OCI-LY7 (cell line): ENCODE data around the gene IGF2BP2. TPM values are rescaled to one million over a fixed set of nuclear protein-coding genes. Genes with fewer than 3 reads are reported as not detected.
"Not testable (repeated sequence)": the region's sequence is repeated elsewhere in the genome, so short reads cannot be mapped to it uniquely, and the experiment has no call there.

Experiments
- BruUV-seq: library from RNA; stranded (reverse); fragments of 400-500 nt; replicated peaks from 2 replicates; lab custom pipeline; 2021; lab: Mats Ljungman, UMichigan
- CTCF ChIA-PET: fragments of 300-600 bp; sonication (Branson Sonifier 250); formaldehyde crosslinking; loops from one replicate; lab custom pipeline; 2022; ENCODE audit warnings: antibody characterized with exemption; ENCODE audit not compliant: unreplicated experiment; lab: Charles Lee
- POLR2A ChIA-PET: fragments of 300-600 bp; sonication (Branson Sonifier 250); formaldehyde crosslinking; loops from one replicate; lab custom pipeline; 2022; ENCODE audit warnings: antibody characterized with exemption; lab: Charles Lee
- DNase-seq: peaks from one replicate; pipeline ENCODE4 v3.0.0-alpha.2; 2015; ENCODE audit warnings: low spot score
- H2AFZ ChIP-seq: fragments of 200-600 bp; sonication (generic), shearing (Covaris generic); 2 replicates; pipeline ENCODE4 v1.6.1; 2014; ENCODE audit warnings: mild to moderate bottlenecking, antibody characterized with exemption, low read length, moderate library complexity
- H3K27ac ChIP-seq: fragments of 200-600 bp; sonication (generic); 2 replicates; pipeline ENCODE4 v1.5.1; 2014; ENCODE audit warnings: mixed run types, low read depth, mild to moderate bottlenecking, moderate library complexity, low read length, inconsistent platforms; ENCODE audit not compliant: poor library complexity, severe bottlenecking
- H3K36me3 ChIP-seq: fragments of 200-600 bp; sonication (generic); 2 replicates; pipeline ENCODE4 v1.6.1; 2014; ENCODE audit warnings: mild to moderate bottlenecking, antibody characterized with exemption, low read length, moderate library complexity, mixed read lengths; ENCODE audit not compliant: insufficient read depth
- H3K4me1 ChIP-seq: fragments of 200-600 bp; sonication (generic); 2 replicates; pipeline ENCODE4 v1.5.1; 2014; ENCODE audit warnings: mild to moderate bottlenecking, low read length; ENCODE audit not compliant: insufficient read depth, poor library complexity, severe bottlenecking
- H3K4me2 ChIP-seq: fragments of 200-600 bp; sonication (generic); 2 replicates; pipeline ENCODE4 v1.6.1; 2014; ENCODE audit warnings: mild to moderate bottlenecking, low read length
- H3K4me3 ChIP-seq: fragments of 200-600 bp; sonication (generic); 2 replicates; pipeline ENCODE4 v1.5.1; 2014; ENCODE audit warnings: mild to moderate bottlenecking, low read depth, low read length; ENCODE audit not compliant: poor library complexity, severe bottlenecking
- H3K79me2 ChIP-seq: fragments of 200-600 bp; sonication (generic); 2 replicates; pipeline ENCODE4 v1.6.1; 2016; ENCODE audit warnings: low read depth, mild to moderate bottlenecking, low read length, moderate library complexity, mixed read lengths; ENCODE audit not compliant: insufficient read depth
- H3K9me2 ChIP-seq: fragments of 200-600 bp; sonication (generic); 2 replicates; pipeline ENCODE4 v1.6.1; 2016; ENCODE audit warnings: mild to moderate bottlenecking, low read length, mixed read lengths; ENCODE audit not compliant: insufficient read depth
- H3K9me3 ChIP-seq: fragments of 200-600 bp; sonication (generic); 2 replicates; pipeline ENCODE4 v1.6.1; 2014; ENCODE audit warnings: mild to moderate bottlenecking, mixed run types, low read length, mixed read lengths
- H4K20me1 ChIP-seq: fragments of 200-600 bp; sonication (generic); 2 replicates; pipeline ENCODE4 v1.6.1; 2014; ENCODE audit warnings: mild to moderate bottlenecking, antibody characterized with exemption, low read length, moderate library complexity, mixed read lengths; ENCODE audit not compliant: insufficient read depth
- CTCF ChIP-seq: fragments of 200-600 bp; sonication (generic); conservative IDR thresholded peaks from 2 replicates; pipeline ENCODE4 v1.5.1; 2014; ENCODE audit warnings: mild to moderate bottlenecking, antibody characterized with exemption, low read length, moderate library complexity, mixed read lengths
- EZH2phosphoT487 ChIP-seq: fragments of 200-600 bp; sonication (generic); IDR thresholded peaks from 2 replicates; pipeline ENCODE4 v1.6.1; 2018; ENCODE audit warnings: low read depth, borderline replicate concordance, mild to moderate bottlenecking, mixed run types, antibody characterized with exemption, low read length, moderate library complexity, mixed read lengths
- intact Hi-C: fragments of 100-400 bp; cut with micrococcal nuclease; formaldehyde crosslinking; loops from one replicate; pipeline ENCODE4 v1.10.0; 2022; ENCODE audit not compliant: unreplicated experiment
- total RNA-seq, 2 experiments: library from RNA; depleted of rRNA in 1 of 2; stranded (reverse); fragments of >200 nt in 1 of 2; shearing (Covaris generic) in 1 of 2; gene quantifications; 2 replicates each; pipeline ENCODE4 v1.2.3, GENCODE V29; 2014 to 2022

The IGF2BP2 gene
- total RNA-seq, 2 experiments from 2014 or later: not detected

- BruUV-seq: no TSS peak
- no peak overlapping the region for H3K4me3 ChIP-seq
- no peaks in the 10 kb centered on the region for H4K20me1 ChIP-seq
- no peak overlapping the region for H3K27ac ChIP-seq
- no peak overlapping the region for H3K4me2 ChIP-seq
- POLR2A ChIA-PET: interaction anchor here (0.7 kb wide), 4 partner anchors 31 to 112 kb away, joined by 3 to 6 read pairs (median 4); no protein-coding TSS in a partner anchor
- intact Hi-C loops: no loop called here
- no peaks in the 10 kb centered on the region for H3K9me2 ChIP-seq
- TF ChIP-seq EZH2phosphoT487 (no peak), CTCF (no peak)
- H3K4me1 ChIP-seq: no peaks in the 10 kb centered on the region
- no peaks in the 10 kb centered on the region for H3K36me3 ChIP-seq
- DNase-seq: no peak
- no peaks in the 10 kb centered on the region for H3K9me3 ChIP-seq
- no peak overlapping the region for H2AFZ ChIP-seq
- CTCF ChIA-PET: no interaction called here
- H3K79me2 ChIP-seq: no peaks in the 10 kb centered on the region
Observed at GRCh38 chr3:185786956-185787877, 37.6 kb downstream of the IGF2BP2 start.

- H3K27ac ChIP-seq, intact Hi-C loops, H3K4me1 ChIP-seq, BruUV-seq, H3K4me2 ChIP-seq, POLR2A ChIA-PET, H3K9me3 ChIP-seq, H3K4me3 ChIP-seq, H3K9me2 ChIP-seq, CTCF ChIA-PET, H3K79me2 ChIP-seq, H3K36me3 ChIP-seq, H2AFZ ChIP-seq, DNase-seq, H4K20me1 ChIP-seq: not testable (repeated sequence)
Observed at GRCh38 chr3:185786258-185786657, 38.6 kb downstream of the IGF2BP2 start.

GRCh38 chr3:185784317-185784716 is 40.5 kb downstream of the IGF2BP2 start:
- no peak for TF ChIP-seq EZH2phosphoT487
- no peak for TF ChIP-seq CTCF
- no peaks in the 10 kb centered on the region for H3K9me3 ChIP-seq
- no peak overlapping the region for H3K27ac ChIP-seq
- no peaks in the 10 kb centered on the region for H4K20me1 ChIP-seq
- ChIA-PET CTCF (interaction anchor here (1.1 kb wide), 1 partner anchor 34 kb away, joined by 3 read pairs; no protein-coding TSS in a partner anchor), POLR2A (no interaction called here)
- H3K4me1 ChIP-seq: no peaks in the 10 kb centered on the region
- H3K4me3 ChIP-seq: no peak overlapping the region
- H3K79me2 ChIP-seq: no peaks in the 10 kb centered on the region
- no peak for DNase-seq
- H3K9me2 ChIP-seq: no peaks in the 10 kb centered on the region
- BruUV-seq: no TSS peak
- no peak overlapping the region for H3K4me2 ChIP-seq
- no peaks in the 10 kb centered on the region for H3K36me3 ChIP-seq
- H2AFZ ChIP-seq: no peak overlapping the region
- intact Hi-C loops: no loop called here
